DND-41 (cell line): ENCODE results near the gene CEP104.

Experiments used
- EZH2 ChIP-seq: IDR thresholded peaks from 3 replicates; pipeline ENCODE4 v1.6.1; 2012; ENCODE audit warnings: borderline replicate concordance, low read depth, mild to moderate bottlenecking, moderate library complexity, low read length, inconsistent platforms; ENCODE audit not compliant: severe bottlenecking
- TF ChIP-seq, protein P1 (sequence below): IDR thresholded peaks from 2 replicates; pipeline ENCODE4 v1.5.1; 2012; ENCODE audit warnings: borderline replicate concordance, low read length, moderate library complexity, mild to moderate bottlenecking; ENCODE audit not compliant: poor library complexity, severe bottlenecking; ENCODE audit errors: extremely low read depth

GRCh38 chr1:3894626-3895278 lies 37.7 kb upstream of the CEP104 start:
- TF ChIP-seq, protein P1, sequence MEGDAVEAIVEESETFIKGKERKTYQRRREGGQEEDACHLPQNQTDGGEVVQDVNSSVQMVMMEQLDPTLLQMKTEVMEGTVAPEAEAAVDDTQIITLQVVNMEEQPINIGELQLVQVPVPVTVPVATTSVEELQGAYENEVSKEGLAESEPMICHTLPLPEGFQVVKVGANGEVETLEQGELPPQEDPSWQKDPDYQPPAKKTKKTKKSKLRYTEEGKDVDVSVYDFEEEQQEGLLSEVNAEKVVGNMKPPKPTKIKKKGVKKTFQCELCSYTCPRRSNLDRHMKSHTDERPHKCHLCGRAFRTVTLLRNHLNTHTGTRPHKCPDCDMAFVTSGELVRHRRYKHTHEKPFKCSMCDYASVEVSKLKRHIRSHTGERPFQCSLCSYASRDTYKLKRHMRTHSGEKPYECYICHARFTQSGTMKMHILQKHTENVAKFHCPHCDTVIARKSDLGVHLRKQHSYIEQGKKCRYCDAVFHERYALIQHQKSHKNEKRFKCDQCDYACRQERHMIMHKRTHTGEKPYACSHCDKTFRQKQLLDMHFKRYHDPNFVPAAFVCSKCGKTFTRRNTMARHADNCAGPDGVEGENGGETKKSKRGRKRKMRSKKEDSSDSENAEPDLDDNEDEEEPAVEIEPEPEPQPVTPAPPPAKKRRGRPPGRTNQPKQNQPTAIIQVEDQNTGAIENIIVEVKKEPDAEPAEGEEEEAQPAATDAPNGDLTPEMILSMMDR = no peak
- no peak for TF ChIP-seq EZH2
